Uterus (tissue), 4 donors: ENCODE data around the gene ST6GALNAC3. TPM values are rescaled to one million over a fixed set of nuclear protein-coding genes. Genes with fewer than 3 reads are reported as not detected.

Experiments used
- DNase-seq, 2 donors: peaks; one replicate each; pipeline ENCODE4 v3.0.0-alpha.2; 2019 to 2020
- H3K27ac ChIP-seq, 2 donors: fragments of 200-600 bp; sonication (generic); 1 replicate in 1 of 2; 2 replicates in 1 of 2; pipeline ENCODE4 v1.5.1; 2016 to 2018
- H3K27me3 ChIP-seq, 2 donors: fragments of 200-600 bp; sonication (generic); one replicate each; pipeline ENCODE4 v1.5.1; 2018 to 2019; ENCODE audit warnings: control low read depth in 1 of 2
- H3K36me3 ChIP-seq, 2 donors: fragments of 200-600 bp; sonication (generic); one replicate each; pipeline ENCODE4 v1.5.1; 2019; ENCODE audit warnings: control low read depth in 1 of 2
- H3K4me1 ChIP-seq, 2 donors: fragments of 200-600 bp; sonication (generic); one replicate each; pipeline ENCODE4 v1.5.1; 2018 to 2019; ENCODE audit warnings: control low read depth in 1 of 2
- H3K4me3 ChIP-seq, 2 donors: fragments of 200-600 bp; sonication (generic); 1 replicate in 1 of 2; 2 replicates in 1 of 2; pipeline ENCODE4 v1.5.1; 2018 to 2019; ENCODE audit warnings: mild to moderate bottlenecking in 1 of 2
- H3K9me3 ChIP-seq, 2 donors: fragments of 200-600 bp; sonication (generic); one replicate each; pipeline ENCODE4 v1.5.1; 2019; ENCODE audit warnings: control low read depth in 1 of 2
- CTCF ChIP-seq, 4 experiments: fragments of 200-600 bp in 2 of 4; fragments of 450-650 bp in 2 of 4; sonication (generic) in 2 of 4; IDR thresholded peaks; one replicate each; pipeline ENCODE4 v1.5.1; 2016 to 2019; ENCODE audit warnings: antibody characterized with exemption in 4 of 4, mild to moderate bottlenecking in 2 of 4, moderate library complexity in 1 of 4
- POLR2A ChIP-seq, 2 donors: fragments of 450-650 bp; IDR thresholded peaks; one replicate each; pipeline ENCODE4 v1.6.1; 2016; ENCODE audit warnings: antibody characterized with exemption in 2 of 2, mild to moderate bottlenecking in 1 of 2, moderate library complexity in 1 of 2
- intact Hi-C: fragments of 100-400 bp; cut with DNase I; formaldehyde crosslinking; loops from one replicate; pipeline ENCODE4 v1.15.1; 2023; ENCODE audit warnings: low total_unique reads
- total RNA-seq, 4 donors: library from RNA; depleted of rRNA in 3 of 4; stranded (reverse); fragments of >200 nt in 3 of 4; gene quantifications; one replicate each; pipeline versions ENCODE4 v1.1.0 to v1.2.4, GENCODE V29; 2014 to 2023
- donor health status: DM: yes; HTN: yes; CAD: no.

ST6GALNAC3 gene
- total RNA-seq, 4 donors from 2014 or later, result 6.7 to 43.4 (median 21.1) TPM

DNA sequence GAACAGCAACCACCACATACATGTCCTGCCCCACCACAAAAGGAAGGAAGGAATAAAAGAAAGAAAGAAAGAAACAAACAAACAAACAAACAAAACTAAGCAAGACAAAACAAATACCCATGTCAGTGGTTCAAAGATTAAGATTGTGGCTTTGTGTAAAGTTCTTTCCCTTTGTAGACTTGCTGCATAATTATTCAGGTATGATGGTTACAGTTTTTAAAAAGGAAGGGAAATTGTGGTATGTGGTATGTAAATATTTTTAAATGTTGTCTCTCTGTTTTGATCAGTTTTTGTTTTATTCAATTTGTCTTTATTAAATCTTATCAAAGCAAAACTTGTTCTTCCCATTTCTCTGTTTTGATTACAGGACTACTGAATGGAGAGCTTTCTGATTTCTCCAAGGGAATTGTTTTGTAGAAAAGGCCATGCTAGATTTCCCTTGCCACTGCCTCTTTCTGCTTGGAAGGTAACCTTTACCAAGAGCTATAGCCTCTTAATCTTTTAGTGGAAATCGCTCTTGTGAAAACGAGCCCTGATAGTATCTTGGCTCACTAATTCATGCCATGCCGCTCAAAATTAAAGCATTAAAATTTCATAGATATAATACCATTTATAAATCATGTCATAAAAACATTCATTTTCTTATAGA, 502.5 kb downstream of the ST6GALNAC3 start:
- intact Hi-C loops, result no loop called here
- no peak for TF ChIP-seq CTCF (IDR thresholded peaks at IDR 0.05)
- no peak for TF ChIP-seq POLR2A (IDR thresholded peaks at IDR 0.05)
- H3K27ac ChIP-seq, result no peak overlapping the region

DNA sequence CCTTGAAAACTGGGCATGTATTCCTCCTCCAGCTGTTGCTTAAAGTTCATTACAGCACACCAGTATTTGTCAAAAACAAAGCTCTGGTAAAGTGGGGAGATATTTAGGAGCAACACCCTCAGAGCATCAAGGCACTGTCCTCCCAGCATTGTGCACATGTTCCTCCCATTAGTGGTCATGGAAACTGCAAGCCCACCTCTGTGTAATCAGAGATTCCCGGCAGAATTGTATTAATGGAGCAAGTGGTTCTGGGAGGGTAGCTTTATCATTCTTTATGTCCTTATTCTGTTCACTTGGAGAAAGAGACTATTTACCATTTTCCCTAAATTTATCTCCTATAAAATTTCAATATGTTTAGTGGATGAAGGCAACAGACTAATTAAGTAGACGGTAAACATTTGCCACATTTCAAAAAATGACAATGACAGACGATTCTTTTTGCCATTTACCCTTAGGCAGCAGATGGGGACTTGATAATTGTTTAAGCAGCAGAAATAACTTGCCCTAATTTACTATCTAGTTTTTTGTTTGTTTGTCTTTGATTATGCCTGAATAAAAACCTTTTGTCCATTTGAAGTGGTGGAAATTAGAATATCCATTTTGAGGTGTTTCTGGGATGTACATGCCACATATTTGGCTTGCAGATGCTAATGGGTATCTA, 503.1 kb downstream of the ST6GALNAC3 start:
- H3K27ac ChIP-seq, result no peak overlapping the region

More for the DNA sequence above, 502.5 kb downstream of the ST6GALNAC3 start:
- DNase-seq, result no peak
- H3K9me3 ChIP-seq, result no peaks in the 10 kb centered on the region
- H3K4me3 ChIP-seq, result no peak overlapping the region
- no peaks in the 10 kb centered on the region for H3K36me3 ChIP-seq
- H3K4me1 ChIP-seq, result no peaks in the 10 kb centered on the region
- no peaks in the 10 kb centered on the region for H3K27me3 ChIP-seq

GRCh38 chr1:76580206-76580605, 505.7 kb downstream of the ST6GALNAC3 start:
- no peak for DNase-seq
- H3K4me3 ChIP-seq, result no peak overlapping the region
- H3K27ac ChIP-seq, result no peak overlapping the region
- no peaks in the 10 kb centered on the region for H3K9me3 ChIP-seq
- no peaks in the 10 kb centered on the region for H3K36me3 ChIP-seq
- H3K27me3 ChIP-seq, result no peaks in the 10 kb centered on the region
- no peaks in the 10 kb centered on the region for H3K4me1 ChIP-seq
- TF ChIP-seq POLR2A (IDR thresholded peaks at IDR 0.05), result no peak
- no peak for TF ChIP-seq CTCF (IDR thresholded peaks at IDR 0.05)
- intact Hi-C loops, result no loop called here

More for the DNA sequence above, 503.1 kb downstream of the ST6GALNAC3 start:
- H3K4me3 ChIP-seq, result no peak overlapping the region
- intact Hi-C loops, result no loop called here
- no peaks in the 10 kb centered on the region for H3K4me1 ChIP-seq
- H3K9me3 ChIP-seq, result no peaks in the 10 kb centered on the region
- H3K27me3 ChIP-seq, result no peaks in the 10 kb centered on the region
- no peak for TF ChIP-seq CTCF (IDR thresholded peaks at IDR 0.05)
- no peak for TF ChIP-seq POLR2A (IDR thresholded peaks at IDR 0.05)
- no peaks in the 10 kb centered on the region for H3K36me3 ChIP-seq
- DNase-seq, result no peak

GRCh38 chr1:76581712-76582111, 507.2 kb downstream of the ST6GALNAC3 start:
- no peaks in the 10 kb centered on the region for H3K36me3 ChIP-seq
- no peaks in the 10 kb centered on the region for H3K27me3 ChIP-seq
- no peak for DNase-seq
- no peaks in the 10 kb centered on the region for H3K4me1 ChIP-seq
- no peak overlapping the region for H3K4me3 ChIP-seq
- H3K9me3 ChIP-seq, result no peaks in the 10 kb centered on the region
- intact Hi-C loops, result no loop called here
- H3K27ac ChIP-seq, result no peak overlapping the region
- TF ChIP-seq CTCF (IDR thresholded peaks at IDR 0.05) (no peak), POLR2A (IDR thresholded peaks at IDR 0.05) (no peak)

DNA sequence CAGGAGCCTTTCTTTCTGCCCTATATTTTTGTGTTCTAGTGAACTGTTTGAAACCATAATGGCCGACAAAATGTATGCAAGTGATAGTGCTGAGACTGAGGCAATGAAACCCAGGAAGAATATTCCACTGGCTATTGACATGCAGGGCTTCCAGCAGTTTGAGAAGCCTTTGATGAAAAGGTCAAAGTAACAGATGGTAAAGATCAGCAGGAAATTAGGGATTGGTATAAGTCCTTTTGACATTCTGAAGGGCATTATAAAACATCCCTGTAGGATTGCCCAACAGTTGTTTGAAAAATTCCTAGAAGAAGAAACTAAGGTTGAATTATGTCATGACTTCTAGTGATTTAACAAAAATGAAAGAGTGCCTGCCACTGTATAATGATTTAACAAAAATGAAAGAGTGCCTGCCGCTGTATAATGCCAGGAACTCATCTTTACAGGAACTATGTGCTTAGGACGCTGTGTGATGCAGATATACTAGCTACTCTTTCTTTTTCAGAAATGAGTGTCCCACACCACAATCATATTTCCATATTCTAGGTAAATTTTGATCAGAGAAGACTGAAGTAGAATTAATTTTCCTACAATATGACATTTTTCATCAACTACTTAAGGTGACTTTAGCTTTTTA, 508.8 kb downstream of the ST6GALNAC3 start:
- intact Hi-C loops, result no loop called here
- DNase-seq, result no peak

More for the DNA sequence above, 508.8 kb downstream of the ST6GALNAC3 start:
- no peak for TF ChIP-seq POLR2A (IDR thresholded peaks at IDR 0.05)
- no peak for TF ChIP-seq CTCF (IDR thresholded peaks at IDR 0.05)
- Histone ChIP-seq H3K36me3 (no peaks in the 10 kb centered on the region), H3K4me1 (no peaks in the 10 kb centered on the region), H3K27me3 (no peaks in the 10 kb centered on the region), H3K27ac (no peak overlapping the region), H3K9me3 (no peaks in the 10 kb centered on the region), H3K4me3 (no peak overlapping the region)
